MCF 10A (cell line): ENCODE data around the gene WWC2. TPM values are rescaled to one million over a fixed set of nuclear protein-coding genes. Genes with fewer than 3 reads are reported as not detected.

Experiments
- BruUV-seq: library from RNA; stranded (reverse); fragments of 400-500 nt; replicated peaks from 2 replicates; lab custom pipeline; 2021; lab: Mats Ljungman, UMichigan
- CTCF ChIA-PET: fragments of 300-600 bp; sonication (Branson Sonifier 250); formaldehyde crosslinking; extraction: SDS; loops from one replicate; lab custom pipeline; 2021; ENCODE audit warnings: antibody characterized with exemption, inconsistent platforms; lab: Yijun Ruan, JAX
- POLR2A ChIA-PET: fragments of 300-600, 350-650 bp; sonication (Branson Sonifier 250); formaldehyde crosslinking; extraction: SDS; loops from one replicate; lab custom pipeline; 2020; ENCODE audit warnings: antibody characterized with exemption, inconsistent platforms; lab: Yijun Ruan, JAX
- DNase-seq: peaks from one replicate; pipeline ENCODE4 v3.0.0-alpha.2; 2018; ENCODE audit not compliant: unreplicated experiment
- H3K27ac Mint-ChIP-seq: one replicate; pipeline ENCODE4 v1.8.0; 2022; ENCODE audit warnings: mild to moderate bottlenecking, low read depth, mixed read lengths; ENCODE audit not compliant: unreplicated experiment
- H3K27me3 Mint-ChIP-seq: one replicate; pipeline ENCODE4 v1.8.0; 2022; ENCODE audit warnings: mixed read lengths; ENCODE audit not compliant: insufficient read depth, unreplicated experiment
- H3K36me3 Mint-ChIP-seq: one replicate; pipeline ENCODE4 v1.8.0; 2022; ENCODE audit warnings: mild to moderate bottlenecking, moderate library complexity, mixed read lengths; ENCODE audit not compliant: insufficient read depth, unreplicated experiment
- H3K4me1 Mint-ChIP-seq: one replicate; pipeline ENCODE4 v1.8.0; 2022; ENCODE audit warnings: mixed read lengths; ENCODE audit not compliant: insufficient read depth, unreplicated experiment
- H3K4me3 Mint-ChIP-seq: one replicate; pipeline ENCODE4 v1.8.0; 2022; ENCODE audit warnings: mild to moderate bottlenecking, moderate library complexity, mixed read lengths; ENCODE audit not compliant: unreplicated experiment
- H3K9me3 Mint-ChIP-seq: one replicate; pipeline ENCODE4 v1.8.0; 2022; ENCODE audit warnings: mixed read lengths; ENCODE audit not compliant: unreplicated experiment
- intact Hi-C: fragments of 100-400 bp; cut with micrococcal nuclease; formaldehyde crosslinking; loops from 2 replicates; pipeline ENCODE4 v1.14.1; 2022
- total RNA-seq: library from RNA; stranded (reverse); gene quantifications from 2 replicates; pipeline ENCODE4 v1.2.3, GENCODE V29; 2022
- TF ChIP-seq, protein P1 (sequence below): fragments of 200-600 bp; IDR thresholded peaks from one replicate; pipeline ENCODE4 v1.8.0; 2022; ENCODE audit warnings: antibody characterized with exemption, mild to moderate bottlenecking; ENCODE audit not compliant: unreplicated experiment

Gene WWC2
- total RNA-seq, 1 experiment from 2014 or later = 42.4 TPM

DNA sequence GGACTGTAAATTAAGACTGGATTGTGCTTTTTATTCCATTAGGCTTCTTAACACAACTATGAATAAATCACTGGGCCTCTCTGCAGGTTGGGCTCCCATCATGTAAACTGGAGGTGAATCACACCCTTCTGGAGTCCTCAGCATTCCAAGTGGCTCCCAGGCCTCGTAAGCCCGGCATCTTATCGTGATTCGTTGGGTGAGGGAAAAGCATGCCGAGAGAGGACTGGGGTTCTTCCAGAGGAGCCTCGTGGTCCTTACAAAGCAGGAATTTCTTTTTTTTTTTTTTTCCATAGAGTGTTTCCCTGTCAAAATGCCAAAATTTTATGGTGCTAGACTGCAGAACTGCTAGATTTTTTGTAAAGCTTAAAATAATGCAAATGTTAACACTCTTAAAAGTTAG, 201.0 kb downstream of the WWC2 start:
- CTCF ChIA-PET = interaction anchor here (0.6 kb wide), 1 partner anchor 21 kb away, joined by 4 read pairs; no protein-coding TSS in a partner anchor

DNA sequence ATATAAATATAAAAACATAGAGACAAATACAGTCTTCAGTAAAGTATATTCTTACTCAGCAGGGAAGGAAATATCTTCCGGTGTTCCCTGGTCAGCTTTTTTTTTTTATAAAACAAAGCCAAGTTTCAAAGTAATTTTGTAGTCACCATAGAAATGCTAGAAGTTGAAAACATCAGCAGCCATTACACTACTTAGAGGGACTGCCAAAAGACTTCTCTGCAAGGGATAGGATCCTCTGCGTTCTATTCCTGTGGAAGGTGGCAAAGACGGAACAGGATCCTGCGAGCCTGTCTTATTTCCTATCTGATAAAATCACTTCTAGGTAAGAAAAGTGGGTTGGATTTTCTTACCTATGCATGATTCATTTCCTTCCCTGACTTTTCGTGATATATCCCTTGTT, 201.6 kb downstream of the WWC2 start:
- TF ChIP-seq, protein P1, sequence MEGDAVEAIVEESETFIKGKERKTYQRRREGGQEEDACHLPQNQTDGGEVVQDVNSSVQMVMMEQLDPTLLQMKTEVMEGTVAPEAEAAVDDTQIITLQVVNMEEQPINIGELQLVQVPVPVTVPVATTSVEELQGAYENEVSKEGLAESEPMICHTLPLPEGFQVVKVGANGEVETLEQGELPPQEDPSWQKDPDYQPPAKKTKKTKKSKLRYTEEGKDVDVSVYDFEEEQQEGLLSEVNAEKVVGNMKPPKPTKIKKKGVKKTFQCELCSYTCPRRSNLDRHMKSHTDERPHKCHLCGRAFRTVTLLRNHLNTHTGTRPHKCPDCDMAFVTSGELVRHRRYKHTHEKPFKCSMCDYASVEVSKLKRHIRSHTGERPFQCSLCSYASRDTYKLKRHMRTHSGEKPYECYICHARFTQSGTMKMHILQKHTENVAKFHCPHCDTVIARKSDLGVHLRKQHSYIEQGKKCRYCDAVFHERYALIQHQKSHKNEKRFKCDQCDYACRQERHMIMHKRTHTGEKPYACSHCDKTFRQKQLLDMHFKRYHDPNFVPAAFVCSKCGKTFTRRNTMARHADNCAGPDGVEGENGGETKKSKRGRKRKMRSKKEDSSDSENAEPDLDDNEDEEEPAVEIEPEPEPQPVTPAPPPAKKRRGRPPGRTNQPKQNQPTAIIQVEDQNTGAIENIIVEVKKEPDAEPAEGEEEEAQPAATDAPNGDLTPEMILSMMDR = no peak
- intact Hi-C loops = no loop called here
- H3K36me3 Mint-ChIP-seq = peaks cover 10% of the 10 kb centered on the region
- DNase-seq = no peak
- no peaks in the 10 kb centered on the region for H3K9me3 Mint-ChIP-seq
- no peak overlapping the region for H3K27ac Mint-ChIP-seq
- H3K27me3 Mint-ChIP-seq = no peaks in the 10 kb centered on the region
- BruUV-seq = no TSS peak
- no peaks in the 10 kb centered on the region for H3K4me1 Mint-ChIP-seq
- ChIA-PET CTCF (interaction anchor here (0.6 kb wide), 1 partner anchor 21 kb away, joined by 4 read pairs; no protein-coding TSS in a partner anchor), POLR2A (interaction anchor here (0.7 kb wide), 1 partner anchor 379 kb away, joined by 5 read pairs; no protein-coding TSS in a partner anchor)
- H3K4me3 Mint-ChIP-seq = no peak overlapping the region

More for the DNA sequence above, 201.0 kb downstream of the WWC2 start:
- no peak for DNase-seq
- BruUV-seq = no TSS peak
- Mint-ChIP-seq H3K36me3 (peaks cover 16% of the 10 kb centered on the region), H3K4me3 (no peak overlapping the region), H3K27ac (no peak overlapping the region), H3K27me3 (no peaks in the 10 kb centered on the region), H3K9me3 (no peaks in the 10 kb centered on the region), H3K4me1 (no peaks in the 10 kb centered on the region)
- TF ChIP-seq, protein P1 = no peak
- POLR2A ChIA-PET = interaction anchor here (0.7 kb wide), 1 partner anchor 379 kb away, joined by 5 read pairs; no protein-coding TSS in a partner anchor
- intact Hi-C loops = no loop called here

DNA sequence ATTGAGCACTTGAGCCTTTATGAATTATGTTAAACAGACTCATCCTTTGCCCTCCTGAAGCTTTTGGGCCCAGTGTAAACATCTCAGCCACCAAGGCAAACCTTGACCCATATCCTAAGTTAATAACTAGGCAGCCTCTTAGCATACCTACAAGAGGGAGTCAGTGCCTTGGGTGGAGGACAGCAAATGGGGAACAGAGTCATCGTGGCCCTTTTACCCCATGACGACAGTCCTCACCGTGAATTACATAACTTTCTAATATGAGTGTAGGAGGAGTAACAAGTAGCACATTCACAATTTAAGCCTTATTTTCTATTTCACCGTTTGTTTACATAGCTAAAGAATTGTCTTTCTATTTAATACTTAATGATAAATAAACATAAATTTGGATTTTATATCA, 204.2 kb downstream of the WWC2 start:
- no peak for DNase-seq
- Mint-ChIP-seq H3K27ac (no peak overlapping the region), H3K36me3 (no peaks in the 10 kb centered on the region), H3K4me1 (no peaks in the 10 kb centered on the region), H3K9me3 (no peaks in the 10 kb centered on the region), H3K27me3 (no peaks in the 10 kb centered on the region), H3K4me3 (no peak overlapping the region)
- no TSS peak for BruUV-seq
- intact Hi-C loops = no loop called here
- POLR2A ChIA-PET = interaction anchor here (0.7 to 0.9 kb wide), 2 partner anchors 17 to 209 kb away, joined by 3 to 4 read pairs; partner anchors contain the start of gene CLDN22
- TF ChIP-seq, protein P1 = no peak
- CTCF ChIA-PET = interaction anchor here (0.6 to 1.1 kb wide), 5 partner anchors 14 to 267 kb away, joined by 3 to 4 read pairs (median 3); no protein-coding TSS in a partner anchor

DNA sequence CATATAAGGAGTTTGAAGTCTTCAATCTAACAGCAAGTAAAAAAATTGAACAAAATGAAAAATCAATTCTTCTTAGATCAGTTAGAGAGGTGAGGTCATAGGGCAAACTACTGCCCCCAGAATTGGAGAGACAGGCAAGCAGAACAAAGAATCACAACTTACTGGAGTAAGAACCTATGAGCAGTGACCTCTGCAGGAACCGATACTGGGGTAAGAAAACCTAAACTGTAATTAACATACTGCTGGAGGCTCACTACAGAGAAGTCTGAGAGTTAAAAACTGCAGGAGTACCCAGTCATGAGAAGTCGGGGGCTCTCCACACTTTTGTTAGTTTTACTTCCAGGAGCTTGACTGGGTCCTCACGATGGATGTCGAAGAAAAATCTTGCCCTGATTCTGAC, 205.0 kb downstream of the WWC2 start:
- H3K36me3 Mint-ChIP-seq = no peaks in the 10 kb centered on the region
- no peaks in the 10 kb centered on the region for H3K4me1 Mint-ChIP-seq
- BruUV-seq = no TSS peak
- DNase-seq = no peak
- no peak overlapping the region for H3K4me3 Mint-ChIP-seq
- POLR2A ChIA-PET = interaction anchor here (0.7 kb wide), 1 partner anchor 210 kb away, joined by 3 read pairs; no protein-coding TSS in a partner anchor
- no peak overlapping the region for H3K27ac Mint-ChIP-seq
- CTCF ChIA-PET = interaction anchor here (0.7 to 1.1 kb wide), 4 partner anchors 13 to 106 kb away, joined by 3 to 4 read pairs (median 3); partner anchors contain the start of gene CLDN24
- TF ChIP-seq, protein P1 = no peak
- H3K9me3 Mint-ChIP-seq = no peaks in the 10 kb centered on the region
- no peaks in the 10 kb centered on the region for H3K27me3 Mint-ChIP-seq
- intact Hi-C loops = no loop called here
